Smooth muscle cell (in vitro differentiated cells): ENCODE data around the gene SOAT2. TPM values are rescaled to one million over a fixed set of nuclear protein-coding genes. Genes with fewer than 3 reads are reported as not detected.

Source experiments
- DNase-seq: peaks from one replicate; lab custom pipeline; 2025; ENCODE audit not compliant: unreplicated experiment; lab: John Stamatoyannopoulos, UW
- H2AFZ ChIP-seq: fragments of 200-600 bp; sonication (generic); 2 replicates; pipeline ENCODE4 v1.6.0; 2016; ENCODE audit warnings: antibody characterized with exemption, low read depth, mild to moderate bottlenecking
- H3F3A ChIP-seq: fragments of 200-600 bp; sonication (generic); 2 replicates; pipeline ENCODE4 v1.6.0; 2017; ENCODE audit warnings: antibody characterized with exemption, low read depth
- H3K27ac ChIP-seq: fragments of 200-600 bp; sonication (generic); 2 replicates; pipeline ENCODE4 v1.5.1; 2016; ENCODE audit warnings: low read depth, mild to moderate bottlenecking
- H3K27me3 ChIP-seq: fragments of 200-600 bp; sonication (generic); 2 replicates; pipeline ENCODE4 v1.6.1; 2016; ENCODE audit warnings: low read depth, mild to moderate bottlenecking
- H3K36me3 ChIP-seq: fragments of 200-600 bp; sonication (generic); 2 replicates; pipeline ENCODE4 v1.5.1; 2016; ENCODE audit warnings: low read depth
- H3K4me1 ChIP-seq: fragments of 200-600 bp; sonication (generic); 2 replicates; pipeline ENCODE4 v1.5.1; 2016; ENCODE audit warnings: low read depth
- H3K4me2 ChIP-seq: fragments of 200-600 bp; sonication (generic); 2 replicates; pipeline ENCODE4 v1.6.0; 2016; ENCODE audit warnings: mild to moderate bottlenecking
- H3K4me3 ChIP-seq: fragments of 200-600 bp; sonication (generic); 2 replicates; pipeline ENCODE4 v1.5.1; 2016; ENCODE audit warnings: mild to moderate bottlenecking
- H3K79me2 ChIP-seq: fragments of 200-600 bp; sonication (generic); 2 replicates; pipeline ENCODE4 v1.6.0; 2016; ENCODE audit warnings: low read depth, mild to moderate bottlenecking
- H3K9ac ChIP-seq: fragments of 200-600 bp; sonication (generic); 2 replicates; pipeline ENCODE4 v1.6.0; 2016; ENCODE audit warnings: low read depth
- H3K9me3 ChIP-seq: fragments of 200-600 bp; sonication (generic); replicated peaks from 2 replicates; pipeline ENCODE4 v1.5.1; 2016; ENCODE audit warnings: low read depth
- H4K20me1 ChIP-seq: fragments of 200-600 bp; sonication (generic); 2 replicates; pipeline ENCODE4 v1.6.0; 2016; ENCODE audit warnings: low read depth
- CTCF ChIP-seq: fragments of 200-600 bp; sonication (generic); IDR thresholded peaks from 2 replicates; pipeline ENCODE4 v1.5.1; 2017; ENCODE audit warnings: borderline replicate concordance, mild to moderate bottlenecking, antibody characterized with exemption; ENCODE audit not compliant: insufficient read depth, poor library complexity, severe bottlenecking
- WGBS: methylation state at CpG from one replicate; pipeline ENCODE4 v1.1.7; 2016; ENCODE audit warnings: low lambda C conversion rate; 5-methylcytosine and 5-hydroxymethylcytosine counted together
- polyA plus RNA-seq: library from polyadenylated mRNA; unstranded; fragments of >200 nt; fragmentation: Nextera tagmentation; extraction: Ambion mirVana; gene quantifications from 2 replicates; pipeline ENCODE4 v1.2.1, GENCODE V29; 2016
- total RNA-seq: library from RNA; depleted of rRNA; stranded (reverse); fragments of >200 nt; gene quantifications from 2 replicates; pipeline ENCODE4 v1.2.3, GENCODE V29; 2014

Gene SOAT2
- total and polyA plus RNA-seq, 2 experiments from 2014 or later: not detected

GRCh38 chr12:53062977-53063707 lies 40.1 kb upstream of the SOAT2 start:
- no peak overlapping the region for H3K4me2 ChIP-seq
- H3K4me3 ChIP-seq: no peak overlapping the region
- no peak for DNase-seq
- peaks cover 9% of the 10 kb centered on the region for H4K20me1 ChIP-seq
- no peaks in the 10 kb centered on the region for H3K4me1 ChIP-seq
- no peak for TF ChIP-seq CTCF
- H3K9me3 ChIP-seq: no peaks in the 10 kb centered on the region
- H3K79me2 ChIP-seq: no peaks in the 10 kb centered on the region
- 92% methylated on average over 13 of the region's 14 CpGs for WGBS
- H3F3A ChIP-seq: no peaks in the 10 kb centered on the region
- H3K36me3 ChIP-seq: no peaks in the 10 kb centered on the region
- H2AFZ ChIP-seq: no peak overlapping the region
- no peak overlapping the region for H3K27ac ChIP-seq
- no peak overlapping the region for H3K9ac ChIP-seq
- no peaks in the 10 kb centered on the region for H3K27me3 ChIP-seq

DNA sequence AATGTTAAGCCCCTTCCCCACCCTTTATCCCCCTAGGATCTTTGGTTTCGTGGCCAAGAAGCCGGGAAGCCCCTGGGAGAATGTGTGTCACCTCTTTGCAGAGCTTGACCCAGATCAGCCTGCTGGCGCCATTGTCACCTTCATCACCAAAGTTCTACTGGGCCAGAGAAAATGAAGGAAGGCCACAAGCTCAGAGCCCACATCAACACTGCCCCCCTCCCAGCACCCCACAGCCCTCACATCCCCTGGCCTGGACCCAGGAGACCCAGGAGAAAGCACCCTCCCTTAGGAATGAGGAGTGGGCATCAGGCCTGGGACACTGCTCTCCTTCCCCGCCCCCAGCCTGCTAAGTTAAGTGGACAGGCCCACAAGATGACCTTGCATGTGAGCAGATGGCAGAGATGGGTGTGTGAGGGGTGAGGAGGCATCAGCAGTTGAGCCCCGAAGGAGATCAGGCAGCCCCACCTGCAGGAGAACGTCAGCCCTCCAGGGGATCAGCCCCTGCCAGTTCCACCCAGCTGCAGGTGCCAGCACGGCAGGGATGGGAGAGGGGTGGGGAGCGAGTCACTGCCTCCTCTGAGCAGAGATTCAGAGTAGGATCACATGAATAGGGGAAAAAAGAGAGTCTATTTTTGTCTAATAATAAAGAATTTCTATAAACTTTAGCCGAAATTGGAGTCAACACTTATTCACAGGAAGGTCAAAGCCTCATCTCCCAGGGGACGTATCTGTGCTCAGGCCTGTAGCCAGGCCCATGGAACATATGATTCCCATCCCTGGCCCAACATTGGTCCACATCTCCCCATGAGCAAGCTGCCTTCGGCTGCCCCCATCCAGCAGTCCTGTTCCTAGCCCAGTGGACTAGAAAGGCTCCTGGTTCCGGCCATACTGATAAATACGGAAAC lies 39.3 kb upstream of the SOAT2 start:
- Histone ChIP-seq H4K20me1 (peaks cover 9% of the 10 kb centered on the region), H3F3A (no peaks in the 10 kb centered on the region), H3K9ac (no peak overlapping the region), H3K4me3 (no peak overlapping the region), H3K79me2 (no peaks in the 10 kb centered on the region), H3K36me3 (no peaks in the 10 kb centered on the region), H3K27ac (no peak overlapping the region), H3K4me1 (no peaks in the 10 kb centered on the region), H3K27me3 (no peaks in the 10 kb centered on the region), H3K4me2 (no peak overlapping the region), H3K9me3 (no peaks in the 10 kb centered on the region), H2AFZ (no peak overlapping the region)
- DNase-seq: no peak
- TF ChIP-seq CTCF: no peak
- WGBS: 87% methylated on average over 13 of the region's 13 CpGs

DNA sequence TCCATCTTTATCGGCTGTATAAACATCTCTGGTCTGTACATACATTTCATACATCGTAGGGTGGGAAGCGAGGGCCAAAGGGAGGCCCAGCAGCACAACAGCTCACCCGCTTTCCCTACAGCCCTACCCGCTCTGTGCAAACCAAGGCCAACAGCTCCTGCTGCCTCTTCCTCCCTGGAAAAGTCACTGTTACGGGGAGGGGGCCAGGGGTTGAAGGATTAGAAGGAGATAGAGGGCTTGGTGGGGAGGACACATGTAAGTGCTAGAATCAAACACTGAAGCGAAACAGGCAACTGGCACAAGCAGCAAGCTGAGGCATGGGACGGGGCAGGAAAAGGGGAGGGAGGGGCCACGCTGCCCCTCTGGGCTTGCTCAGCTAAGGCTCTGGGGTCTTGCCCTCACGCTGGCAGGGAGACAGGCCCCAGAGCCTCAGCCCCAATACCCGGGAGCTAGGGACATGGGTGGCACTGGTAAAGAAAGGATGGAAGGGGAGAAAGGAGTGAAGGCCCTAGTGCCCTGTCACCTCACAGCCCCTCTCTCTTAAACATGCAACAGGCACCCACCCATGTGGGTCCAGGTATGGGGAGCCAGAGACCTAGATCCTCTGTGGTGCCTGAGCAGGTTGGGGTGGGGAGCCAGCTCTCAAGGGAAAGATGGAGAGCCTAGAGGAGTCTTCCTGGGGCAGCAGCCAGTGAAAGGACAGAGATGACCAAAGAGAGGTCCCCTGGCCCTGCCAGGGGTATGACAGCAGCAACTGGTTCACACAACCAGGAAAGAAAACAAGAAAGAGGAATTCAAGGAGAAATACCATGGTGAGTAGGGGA lies 38.5 kb upstream of the SOAT2 start:
- Histone ChIP-seq H3K4me3 (no peak overlapping the region), H3K36me3 (no peaks in the 10 kb centered on the region), H3K9ac (no peak overlapping the region), H3F3A (no peaks in the 10 kb centered on the region), H3K4me2 (no peak overlapping the region), H4K20me1 (peaks cover 16% of the 10 kb centered on the region), H3K27me3 (no peaks in the 10 kb centered on the region), H3K27ac (no peak overlapping the region), H3K79me2 (no peaks in the 10 kb centered on the region), H3K4me1 (no peaks in the 10 kb centered on the region), H2AFZ (no peak overlapping the region), H3K9me3 (no peaks in the 10 kb centered on the region)
- 92% methylated on average over 11 of the region's 11 CpGs for WGBS
- no peak for DNase-seq
- TF ChIP-seq CTCF: no peak
